GM23338 (cell line): ENCODE results near the gene ANKRD55. TPM values are rescaled to one million over a fixed set of nuclear protein-coding genes. Genes with fewer than 3 reads are reported as not detected.

Source experiments
- ATAC-seq: fragments of 200-7000 bp; cut with Tn5 transposase; 3 replicates; pipeline ENCODE4 v1.9.1; 2020
- DNase-seq: peaks from one replicate; pipeline ENCODE4 v3.0.0-alpha.2; 2015; ENCODE audit warnings: low spot score
- H2AFZ ChIP-seq: fragments of 200-600 bp; sonication (generic); 2 replicates; pipeline ENCODE4 v1.8.0; 2016; ENCODE audit warnings: antibody characterized with exemption, mild to moderate bottlenecking, moderate library complexity
- H3F3A ChIP-seq: fragments of 200-600 bp; sonication (generic); replicated peaks from 2 replicates; pipeline ENCODE4 v1.8.0; 2017; ENCODE audit warnings: antibody characterized with exemption, mixed run types, low read depth
- H3K27ac ChIP-seq: fragments of 200-600 bp; sonication (generic); 2 replicates; pipeline ENCODE4 v1.6.1; 2016; ENCODE audit warnings: low read depth
- H3K27me3 ChIP-seq: fragments of 200-600 bp; sonication (generic); 2 replicates; pipeline ENCODE4 v1.8.0; 2016; ENCODE audit warnings: mild to moderate bottlenecking, mixed run types, moderate library complexity; ENCODE audit not compliant: insufficient read depth
- H3K36me3 ChIP-seq: fragments of 200-600 bp; sonication (generic); 2 replicates; pipeline ENCODE4 v1.8.0; 2016; ENCODE audit warnings: mild to moderate bottlenecking; ENCODE audit not compliant: insufficient read depth
- H3K4me1 ChIP-seq: fragments of 200-600 bp; sonication (generic); 2 replicates; pipeline ENCODE4 v1.8.0; 2016; ENCODE audit warnings: mild to moderate bottlenecking, moderate library complexity; ENCODE audit not compliant: insufficient read depth
- H3K4me2 ChIP-seq: fragments of 200-600 bp; sonication (generic); 2 replicates; pipeline ENCODE4 v1.7.1; 2017; ENCODE audit warnings: mixed run types
- H3K4me3 ChIP-seq: fragments of 200-600 bp; sonication (generic); 2 replicates; pipeline ENCODE4 v1.6.1; 2016; ENCODE audit warnings: mixed run types
- H3K79me2 ChIP-seq: fragments of 200-600 bp; sonication (generic); replicated peaks from 2 replicates; pipeline ENCODE4 v1.8.0; 2017; ENCODE audit warnings: mild to moderate bottlenecking; ENCODE audit not compliant: insufficient read depth
- H3K9me2 ChIP-seq: fragments of 200-600 bp; sonication (generic); 2 replicates; pipeline ENCODE4 v1.8.0; 2017; ENCODE audit not compliant: insufficient read depth
- H4K20me1 ChIP-seq: fragments of 200-600 bp; sonication (generic); replicated peaks from 2 replicates; pipeline ENCODE4 v1.8.0; 2017; ENCODE audit warnings: mild to moderate bottlenecking; ENCODE audit not compliant: insufficient read depth
- H3K27ac Mint-ChIP-seq: 2 replicates; pipeline ENCODE4 v1.8.0; 2020; ENCODE audit warnings: inconsistent platforms, mild to moderate bottlenecking, moderate library complexity, mixed read lengths
- H3K27me3 Mint-ChIP-seq: 3 replicates; pipeline ENCODE4 v1.8.0; 2022; ENCODE audit warnings: low read depth, mild to moderate bottlenecking, moderate library complexity, mixed read lengths, inconsistent platforms; ENCODE audit not compliant: insufficient read depth, poor library complexity
- H3K36me3 Mint-ChIP-seq: 3 replicates; pipeline ENCODE4 v1.8.0; 2021; ENCODE audit warnings: low read depth, mild to moderate bottlenecking, inconsistent platforms, moderate library complexity, mixed read lengths
- H3K4me1 Mint-ChIP-seq: 3 replicates; pipeline ENCODE4 v1.8.0; 2020; ENCODE audit warnings: mild to moderate bottlenecking, inconsistent platforms, mixed read lengths
- H3K4me3 Mint-ChIP-seq: 3 replicates; pipeline ENCODE4 v1.8.0; 2021; ENCODE audit warnings: moderate library complexity, mild to moderate bottlenecking, inconsistent platforms, mixed read lengths
- H3K9me3 Mint-ChIP-seq: 3 replicates; pipeline ENCODE4 v1.8.0; 2020; ENCODE audit warnings: moderate library complexity, mild to moderate bottlenecking, inconsistent platforms, mixed read lengths
- CREB1 ChIP-seq: fragments of 250-450 bp; sonication (Bioruptor Pico); IDR thresholded peaks from 2 replicates; pipeline ENCODE4 v1.5.0; 2020; ENCODE audit warnings: low read depth, mild to moderate bottlenecking, moderate library complexity
- EZH2 ChIP-seq: fragments of 200-600 bp; sonication (generic); IDR thresholded peaks from one replicate; pipeline ENCODE4 v1.8.0; 2017; ENCODE audit warnings: antibody characterized with exemption, mild to moderate bottlenecking, low read depth; ENCODE audit not compliant: unreplicated experiment
- EZH2phosphoT487 ChIP-seq: fragments of 200-600 bp; sonication (generic); IDR thresholded peaks from one replicate; pipeline ENCODE4 v1.8.1; 2018; ENCODE audit warnings: antibody characterized with exemption; ENCODE audit not compliant: unreplicated experiment
- JUNB ChIP-seq: IDR thresholded peaks from one replicate; pipeline ENCODE4 v1.6.1; 2016; ENCODE audit warnings: antibody characterized with exemption; ENCODE audit not compliant: unreplicated experiment
- NANOG ChIP-seq: IDR thresholded peaks from 2 replicates; pipeline ENCODE4 v1.6.1; 2016; ENCODE audit warnings: antibody characterized with exemption, borderline replicate concordance
- POLR2AphosphoS5 ChIP-seq: IDR thresholded peaks from 2 replicates; pipeline ENCODE4 v1.6.1; 2016; ENCODE audit warnings: antibody characterized with exemption, low read depth
- STAT1 ChIP-seq: IDR thresholded peaks from one replicate; pipeline ENCODE4 v1.6.1; 2016; ENCODE audit warnings: antibody characterized with exemption; ENCODE audit not compliant: unreplicated experiment
- ZNF114 ChIP-seq: fragments of 250-450 bp; sonication (Bioruptor Pico); IDR thresholded peaks from 2 replicates; pipeline ENCODE4 v1.5.0; 2020; ENCODE audit warnings: mild to moderate bottlenecking, moderate library complexity
- ZNF331 ChIP-seq: fragments of 250-450 bp; sonication (Bioruptor Pico); IDR thresholded peaks from 2 replicates; pipeline ENCODE4 v1.5.0; 2020; ENCODE audit warnings: low read depth, mild to moderate bottlenecking, moderate library complexity
- polyA plus RNA-seq: library from polyadenylated mRNA; unstranded; fragments of >200 nt; fragmentation: Nextera tagmentation; extraction: Ambion mirVana; gene quantifications from 2 replicates; pipeline ENCODE4 v1.2.1, GENCODE V29; 2016
- total RNA-seq: library from RNA; depleted of rRNA; stranded (reverse); fragments of >200 nt; shearing (Covaris generic); gene quantifications from 2 replicates; pipeline ENCODE4 v1.2.3, GENCODE V29; 2014
- TF ChIP-seq, protein P1 (sequence below), 2 experiments: fragments of 200-600 bp in 1 of 2; sonication (generic) in 1 of 2; conservative IDR thresholded peaks; 2 replicates each; pipeline versions ENCODE4 v1.5.1 to v1.6.1; 2016 to 2017; ENCODE audit warnings: antibody characterized with exemption in 2 of 2, low read depth in 2 of 2, mild to moderate bottlenecking in 2 of 2, moderate library complexity in 1 of 2
- TF ChIP-seq, protein P2 (sequence below): fragments of 250-450 bp; sonication (Bioruptor Pico); IDR thresholded peaks from 2 replicates; pipeline ENCODE4 v1.5.0; 2020; ENCODE audit warnings: mild to moderate bottlenecking, moderate library complexity
- TF ChIP-seq, protein P3 (sequence below): IDR thresholded peaks from 2 replicates; pipeline ENCODE4 v1.6.1; 2016; ENCODE audit warnings: antibody characterized with exemption
- TF ChIP-seq, protein P4 (sequence below): IDR thresholded peaks from one replicate; pipeline ENCODE4 v1.6.1; 2018; ENCODE audit warnings: antibody characterized with exemption; ENCODE audit not compliant: unreplicated experiment

Gene ANKRD55
- total and polyA plus RNA-seq, 2 experiments from 2014 or later: not detected

DNA sequence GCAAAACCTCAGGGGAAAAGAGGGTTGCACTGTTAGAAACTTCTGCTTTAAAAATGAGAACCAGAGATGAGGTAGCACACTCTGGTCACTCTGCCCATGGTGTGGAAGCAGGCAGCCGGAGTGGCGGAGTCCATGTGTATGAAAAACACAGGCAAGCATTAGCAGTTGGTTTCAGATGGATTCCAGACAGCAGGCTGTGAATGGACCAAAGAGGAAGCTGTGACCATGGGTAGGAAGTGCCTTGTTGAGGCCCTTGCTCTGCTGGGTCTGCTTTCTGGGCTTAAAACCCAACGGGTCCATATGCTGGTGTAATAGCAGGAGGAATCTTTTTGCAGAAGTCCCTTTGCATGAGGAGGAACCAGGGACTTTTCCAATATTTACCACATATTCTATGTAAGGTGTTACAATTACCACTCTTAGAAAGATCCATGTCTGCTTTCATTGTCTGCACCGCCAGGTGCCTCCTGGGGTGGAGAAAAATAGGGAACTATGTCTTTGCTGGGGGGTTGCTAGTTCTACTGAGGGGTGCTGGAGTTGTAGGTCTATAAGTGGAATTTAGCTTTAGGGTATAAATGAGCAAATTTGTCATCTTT is 77.0 kb downstream of the ANKRD55 start:
- Mint-ChIP-seq H3K27ac (peak overlapping the region; percentile 55; the same call in 1 of the 2 replicates), H3K4me3 (no peak overlapping the region; the same call in 2 of the 3 replicates), H3K9me3 (no peaks in the 10 kb centered on the region), H3K27me3 (peaks cover 3% of the 10 kb centered on the region), H3K4me1 (peaks cover 27% of the 10 kb centered on the region), H3K36me3 (no peaks in the 10 kb centered on the region)
- H3K27me3 ChIP-seq: 0 out of 2 replicates have a peak, but pooled peaks cover 7% of the 10 kb centered on the region
- no peaks in the 10 kb centered on the region for H3K36me3 ChIP-seq
- no peaks in the 10 kb centered on the region for H3K79me2 ChIP-seq
- no peaks in the 10 kb centered on the region for H3F3A ChIP-seq
- H3K4me2 ChIP-seq: no peak overlapping the region; the same call in 1 of the 2 replicates
- H4K20me1 ChIP-seq: no peaks in the 10 kb centered on the region
- no peak overlapping the region for H3K27ac ChIP-seq
- no peak for DNase-seq
- H3K4me1 ChIP-seq: peaks cover 26% of the 10 kb centered on the region
- peak overlapping the region; percentile 67; the same call in 1 of the 2 replicates for H2AFZ ChIP-seq
- ATAC-seq: no peak
- no peak overlapping the region for H3K4me3 ChIP-seq
- no peak for TF ChIP-seq STAT1
- TF ChIP-seq POLR2AphosphoS5: no peak
- TF ChIP-seq, protein P1, sequence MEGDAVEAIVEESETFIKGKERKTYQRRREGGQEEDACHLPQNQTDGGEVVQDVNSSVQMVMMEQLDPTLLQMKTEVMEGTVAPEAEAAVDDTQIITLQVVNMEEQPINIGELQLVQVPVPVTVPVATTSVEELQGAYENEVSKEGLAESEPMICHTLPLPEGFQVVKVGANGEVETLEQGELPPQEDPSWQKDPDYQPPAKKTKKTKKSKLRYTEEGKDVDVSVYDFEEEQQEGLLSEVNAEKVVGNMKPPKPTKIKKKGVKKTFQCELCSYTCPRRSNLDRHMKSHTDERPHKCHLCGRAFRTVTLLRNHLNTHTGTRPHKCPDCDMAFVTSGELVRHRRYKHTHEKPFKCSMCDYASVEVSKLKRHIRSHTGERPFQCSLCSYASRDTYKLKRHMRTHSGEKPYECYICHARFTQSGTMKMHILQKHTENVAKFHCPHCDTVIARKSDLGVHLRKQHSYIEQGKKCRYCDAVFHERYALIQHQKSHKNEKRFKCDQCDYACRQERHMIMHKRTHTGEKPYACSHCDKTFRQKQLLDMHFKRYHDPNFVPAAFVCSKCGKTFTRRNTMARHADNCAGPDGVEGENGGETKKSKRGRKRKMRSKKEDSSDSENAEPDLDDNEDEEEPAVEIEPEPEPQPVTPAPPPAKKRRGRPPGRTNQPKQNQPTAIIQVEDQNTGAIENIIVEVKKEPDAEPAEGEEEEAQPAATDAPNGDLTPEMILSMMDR (conservative IDR thresholded peaks at IDR 0.05; ENCODE audit: low read depth in 2 of 2): no peak
- no peak for TF ChIP-seq JUNB
- no peak for TF ChIP-seq NANOG
- TF ChIP-seq ZNF331 (CRISPR knock-in tag): no peak
- TF ChIP-seq, protein P2, sequence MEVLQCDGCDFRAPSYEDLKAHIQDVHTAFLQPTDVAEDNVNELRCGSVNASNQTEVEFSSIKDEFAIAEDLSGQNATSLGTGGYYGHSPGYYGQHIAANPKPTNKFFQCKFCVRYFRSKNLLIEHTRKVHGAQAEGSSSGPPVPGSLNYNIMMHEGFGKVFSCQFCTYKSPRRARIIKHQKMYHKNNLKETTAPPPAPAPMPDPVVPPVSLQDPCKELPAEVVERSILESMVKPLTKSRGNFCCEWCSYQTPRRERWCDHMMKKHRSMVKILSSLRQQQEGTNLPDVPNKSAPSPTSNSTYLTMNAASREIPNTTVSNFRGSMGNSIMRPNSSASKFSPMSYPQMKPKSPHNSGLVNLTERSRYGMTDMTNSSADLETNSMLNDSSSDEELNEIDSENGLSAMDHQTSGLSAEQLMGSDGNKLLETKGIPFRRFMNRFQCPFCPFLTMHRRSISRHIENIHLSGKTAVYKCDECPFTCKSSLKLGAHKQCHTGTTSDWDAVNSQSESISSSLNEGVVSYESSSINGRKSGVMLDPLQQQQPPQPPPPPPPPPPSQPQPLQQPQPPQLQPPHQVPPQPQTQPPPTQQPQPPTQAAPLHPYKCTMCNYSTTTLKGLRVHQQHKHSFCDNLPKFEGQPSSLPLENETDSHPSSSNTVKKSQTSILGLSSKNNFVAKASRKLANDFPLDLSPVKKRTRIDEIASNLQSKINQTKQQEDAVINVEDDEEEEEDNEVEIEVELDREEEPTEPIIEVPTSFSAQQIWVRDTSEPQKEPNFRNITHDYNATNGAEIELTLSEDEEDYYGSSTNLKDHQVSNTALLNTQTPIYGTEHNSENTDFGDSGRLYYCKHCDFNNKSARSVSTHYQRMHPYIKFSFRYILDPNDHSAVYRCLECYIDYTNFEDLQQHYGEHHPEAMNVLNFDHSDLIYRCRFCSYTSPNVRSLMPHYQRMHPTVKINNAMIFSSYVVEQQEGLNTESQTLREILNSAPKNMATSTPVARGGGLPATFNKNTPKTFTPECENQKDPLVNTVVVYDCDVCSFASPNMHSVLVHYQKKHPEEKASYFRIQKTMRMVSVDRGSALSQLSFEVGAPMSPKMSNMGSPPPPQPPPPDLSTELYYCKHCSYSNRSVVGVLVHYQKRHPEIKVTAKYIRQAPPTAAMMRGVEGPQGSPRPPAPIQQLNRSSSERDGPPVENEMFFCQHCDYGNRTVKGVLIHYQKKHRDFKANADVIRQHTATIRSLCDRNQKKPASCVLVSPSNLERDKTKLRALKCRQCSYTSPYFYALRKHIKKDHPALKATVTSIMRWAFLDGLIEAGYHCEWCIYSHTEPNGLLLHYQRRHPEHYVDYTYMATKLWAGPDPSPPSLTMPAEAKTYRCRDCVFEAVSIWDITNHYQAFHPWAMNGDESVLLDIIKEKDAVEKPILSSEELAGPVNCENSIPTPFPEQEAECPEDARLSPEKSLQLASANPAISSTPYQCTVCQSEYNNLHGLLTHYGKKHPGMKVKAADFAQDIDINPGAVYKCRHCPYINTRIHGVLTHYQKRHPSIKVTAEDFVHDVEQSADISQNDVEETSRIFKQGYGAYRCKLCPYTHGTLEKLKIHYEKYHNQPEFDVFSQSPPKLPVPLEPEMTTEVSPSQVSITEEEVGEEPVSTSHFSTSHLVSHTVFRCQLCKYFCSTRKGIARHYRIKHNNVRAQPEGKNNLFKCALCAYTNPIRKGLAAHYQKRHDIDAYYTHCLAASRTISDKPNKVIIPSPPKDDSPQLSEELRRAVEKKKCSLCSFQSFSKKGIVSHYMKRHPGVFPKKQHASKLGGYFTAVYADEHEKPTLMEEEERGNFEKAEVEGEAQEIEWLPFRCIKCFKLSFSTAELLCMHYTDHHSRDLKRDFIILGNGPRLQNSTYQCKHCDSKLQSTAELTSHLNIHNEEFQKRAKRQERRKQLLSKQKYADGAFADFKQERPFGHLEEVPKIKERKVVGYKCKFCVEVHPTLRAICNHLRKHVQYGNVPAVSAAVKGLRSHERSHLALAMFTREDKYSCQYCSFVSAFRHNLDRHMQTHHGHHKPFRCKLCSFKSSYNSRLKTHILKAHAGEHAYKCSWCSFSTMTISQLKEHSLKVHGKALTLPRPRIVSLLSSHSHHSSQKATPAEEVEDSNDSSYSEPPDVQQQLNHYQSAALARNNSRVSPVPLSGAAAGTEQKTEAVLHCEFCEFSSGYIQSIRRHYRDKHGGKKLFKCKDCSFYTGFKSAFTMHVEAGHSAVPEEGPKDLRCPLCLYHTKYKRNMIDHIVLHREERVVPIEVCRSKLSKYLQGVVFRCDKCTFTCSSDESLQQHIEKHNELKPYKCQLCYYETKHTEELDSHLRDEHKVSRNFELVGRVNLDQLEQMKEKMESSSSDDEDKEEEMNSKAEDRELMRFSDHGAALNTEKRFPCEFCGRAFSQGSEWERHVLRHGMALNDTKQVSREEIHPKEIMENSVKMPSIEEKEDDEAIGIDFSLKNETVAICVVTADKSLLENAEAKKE: no peak
- TF ChIP-seq, protein P3, sequence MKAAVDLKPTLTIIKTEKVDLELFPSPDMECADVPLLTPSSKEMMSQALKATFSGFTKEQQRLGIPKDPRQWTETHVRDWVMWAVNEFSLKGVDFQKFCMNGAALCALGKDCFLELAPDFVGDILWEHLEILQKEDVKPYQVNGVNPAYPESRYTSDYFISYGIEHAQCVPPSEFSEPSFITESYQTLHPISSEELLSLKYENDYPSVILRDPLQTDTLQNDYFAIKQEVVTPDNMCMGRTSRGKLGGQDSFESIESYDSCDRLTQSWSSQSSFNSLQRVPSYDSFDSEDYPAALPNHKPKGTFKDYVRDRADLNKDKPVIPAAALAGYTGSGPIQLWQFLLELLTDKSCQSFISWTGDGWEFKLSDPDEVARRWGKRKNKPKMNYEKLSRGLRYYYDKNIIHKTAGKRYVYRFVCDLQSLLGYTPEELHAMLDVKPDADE: no peak
- no peak for TF ChIP-seq EZH2
- TF ChIP-seq, protein P4, sequence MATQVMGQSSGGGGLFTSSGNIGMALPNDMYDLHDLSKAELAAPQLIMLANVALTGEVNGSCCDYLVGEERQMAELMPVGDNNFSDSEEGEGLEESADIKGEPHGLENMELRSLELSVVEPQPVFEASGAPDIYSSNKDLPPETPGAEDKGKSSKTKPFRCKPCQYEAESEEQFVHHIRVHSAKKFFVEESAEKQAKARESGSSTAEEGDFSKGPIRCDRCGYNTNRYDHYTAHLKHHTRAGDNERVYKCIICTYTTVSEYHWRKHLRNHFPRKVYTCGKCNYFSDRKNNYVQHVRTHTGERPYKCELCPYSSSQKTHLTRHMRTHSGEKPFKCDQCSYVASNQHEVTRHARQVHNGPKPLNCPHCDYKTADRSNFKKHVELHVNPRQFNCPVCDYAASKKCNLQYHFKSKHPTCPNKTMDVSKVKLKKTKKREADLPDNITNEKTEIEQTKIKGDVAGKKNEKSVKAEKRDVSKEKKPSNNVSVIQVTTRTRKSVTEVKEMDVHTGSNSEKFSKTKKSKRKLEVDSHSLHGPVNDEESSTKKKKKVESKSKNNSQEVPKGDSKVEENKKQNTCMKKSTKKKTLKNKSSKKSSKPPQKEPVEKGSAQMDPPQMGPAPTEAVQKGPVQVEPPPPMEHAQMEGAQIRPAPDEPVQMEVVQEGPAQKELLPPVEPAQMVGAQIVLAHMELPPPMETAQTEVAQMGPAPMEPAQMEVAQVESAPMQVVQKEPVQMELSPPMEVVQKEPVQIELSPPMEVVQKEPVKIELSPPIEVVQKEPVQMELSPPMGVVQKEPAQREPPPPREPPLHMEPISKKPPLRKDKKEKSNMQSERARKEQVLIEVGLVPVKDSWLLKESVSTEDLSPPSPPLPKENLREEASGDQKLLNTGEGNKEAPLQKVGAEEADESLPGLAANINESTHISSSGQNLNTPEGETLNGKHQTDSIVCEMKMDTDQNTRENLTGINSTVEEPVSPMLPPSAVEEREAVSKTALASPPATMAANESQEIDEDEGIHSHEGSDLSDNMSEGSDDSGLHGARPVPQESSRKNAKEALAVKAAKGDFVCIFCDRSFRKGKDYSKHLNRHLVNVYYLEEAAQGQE: no peak
- no peak for TF ChIP-seq EZH2phosphoT487
- no peak for TF ChIP-seq ZNF114 (CRISPR knock-in tag)
- TF ChIP-seq CREB1 (CRISPR knock-in tag): no peak
- H3K9me2 ChIP-seq: peaks cover 3% of the 10 kb centered on the region; the same call in 1 of the 2 replicates
